IMR-90 (cell line): ENCODE results near the gene PLCH1. TPM values are rescaled to one million over a fixed set of nuclear protein-coding genes. Genes with fewer than 3 reads are reported as not detected.

Source experiments
- ATAC-seq: fragments of 200-7000 bp; cut with Tn5 transposase; 2 replicates; pipeline ENCODE4 v1.9.1; 2020; ENCODE audit warnings: low read depth, mild to moderate bottlenecking, moderate library complexity
- BruUV-seq: library from RNA; stranded (reverse); fragments of 400-500 nt; replicated peaks from 2 replicates; lab custom pipeline; 2021; lab: Mats Ljungman, UMichigan
- CTCF ChIA-PET: fragments of 300-600 bp; formaldehyde crosslinking; extraction: SDS; loops from one replicate; lab custom pipeline; 2021; ENCODE audit warnings: antibody characterized with exemption; lab: Yijun Ruan, JAX
- POLR2A ChIA-PET: fragments of 300-600 bp; sonication (Branson Sonifier 250); formaldehyde crosslinking; loops from one replicate; lab custom pipeline; 2022; ENCODE audit warnings: antibody characterized with exemption; ENCODE audit not compliant: unreplicated experiment; lab: Charles Lee
- DNase-seq: peaks from one replicate; pipeline ENCODE4 v3.0.0; 2013
- H2AFZ ChIP-seq: replicated peaks from 2 replicates; pipeline ENCODE3; 2013; ENCODE audit warnings: low read length, mild to moderate bottlenecking; ENCODE audit not compliant: poor library complexity
- H2AK5ac ChIP-seq: 2 replicates; pipeline ENCODE4 v1.6.1; 2013; ENCODE audit warnings: low read depth, low read length, inconsistent platforms
- H2AK9ac ChIP-seq: replicated peaks from 2 replicates; pipeline ENCODE3; 2013; ENCODE audit warnings: mild to moderate bottlenecking, low read depth, low read length, moderate library complexity; ENCODE audit not compliant: poor library complexity
- H2BK120ac ChIP-seq: 2 replicates; pipeline ENCODE4 v1.6.1; 2013; ENCODE audit warnings: low read depth, low read length, inconsistent platforms
- H2BK15ac ChIP-seq: 3 replicates; pipeline ENCODE4 v1.6.1; 2013; ENCODE audit warnings: low read depth, low read length, inconsistent platforms
- H2BK20ac ChIP-seq: 2 replicates; pipeline ENCODE4 v1.6.1; 2013; ENCODE audit warnings: low read depth, mild to moderate bottlenecking, inconsistent platforms, low read length, moderate library complexity
- H2BK5ac ChIP-seq: 2 replicates; pipeline ENCODE4 v1.6.1; 2013; ENCODE audit warnings: mild to moderate bottlenecking, low read depth, low read length, inconsistent platforms; ENCODE audit not compliant: poor library complexity, severe bottlenecking
- H3K14ac ChIP-seq: replicated peaks from 2 replicates; pipeline ENCODE4 v1.6.1; 2013; ENCODE audit warnings: low read depth, low read length, inconsistent platforms
- H3K18ac ChIP-seq: 2 replicates; pipeline ENCODE4 v1.6.1; 2013; ENCODE audit warnings: low read depth, low read length, control low read depth
- H3K23ac ChIP-seq: 2 replicates; pipeline ENCODE4 v1.6.1; 2013; ENCODE audit warnings: low read depth, low read length, inconsistent platforms
- H3K27ac ChIP-seq: 2 replicates; pipeline ENCODE4 v1.5.1; 2013; ENCODE audit warnings: mild to moderate bottlenecking, control low read depth, low read length; ENCODE audit not compliant: insufficient read depth
- H3K27me3 ChIP-seq: 2 replicates; pipeline ENCODE4 v1.6.1; 2013; ENCODE audit warnings: low read length; ENCODE audit not compliant: control insufficient read depth, insufficient read depth
- H3K36me3 ChIP-seq: 2 replicates; pipeline ENCODE4 v1.6.1; 2013; ENCODE audit warnings: low read length, mixed read lengths; ENCODE audit not compliant: control insufficient read depth, insufficient read depth
- H3K4ac ChIP-seq: 2 replicates; pipeline ENCODE4 v1.6.1; 2013; ENCODE audit warnings: low read depth, low read length, inconsistent platforms
- H3K4me1 ChIP-seq: 2 replicates; pipeline ENCODE4 v1.6.1; 2013; ENCODE audit warnings: low read length, mixed read lengths; ENCODE audit not compliant: control insufficient read depth, insufficient read depth
- H3K4me2 ChIP-seq: 2 replicates; pipeline ENCODE4 v1.6.1; 2013; ENCODE audit warnings: low read depth, mild to moderate bottlenecking, control low read depth, low read length, moderate library complexity
- H3K4me3 ChIP-seq: 2 replicates; pipeline ENCODE4 v1.5.1; 2013; ENCODE audit warnings: low read depth, mild to moderate bottlenecking, control low read depth, low read length, moderate library complexity; ENCODE audit not compliant: insufficient read depth
- H3K56ac ChIP-seq: 2 replicates; pipeline ENCODE4 v1.6.1; 2013; ENCODE audit warnings: low read length, inconsistent platforms; ENCODE audit not compliant: insufficient read depth; ENCODE audit errors: extremely low read depth
- H3K79me1 ChIP-seq, 2 experiments: 2 replicates each; pipeline ENCODE4 v1.6.1; 2013; ENCODE audit warnings: low read length in 2 of 2, inconsistent platforms in 1 of 2, low read depth in 1 of 2
- H3K9ac ChIP-seq: 2 replicates; pipeline ENCODE4 v1.6.1; 2013; ENCODE audit warnings: low read depth, low read length, control low read depth
- H3K9me1 ChIP-seq: 2 replicates; pipeline ENCODE4 v1.6.1; 2013; ENCODE audit warnings: low read length, inconsistent platforms; ENCODE audit not compliant: insufficient read depth
- H3K9me3 ChIP-seq: 2 replicates; pipeline ENCODE4 v1.6.1; 2013; ENCODE audit warnings: low read length; ENCODE audit not compliant: control insufficient read depth, insufficient read depth
- H4K20me1 ChIP-seq: 2 replicates; pipeline ENCODE4 v1.6.1; 2013; ENCODE audit warnings: low read length, inconsistent platforms; ENCODE audit not compliant: insufficient read depth
- H4K5ac ChIP-seq: 2 replicates; pipeline ENCODE4 v1.6.1; 2013; ENCODE audit warnings: mild to moderate bottlenecking, low read depth, low read length, control low read depth
- H4K8ac ChIP-seq, 2 experiments: 2 replicates each; pipeline ENCODE4 v1.6.1; 2013; ENCODE audit warnings: low read depth in 2 of 2, low read length in 2 of 2, control low read depth in 1 of 2, inconsistent platforms in 1 of 2
- H4K91ac ChIP-seq: 2 replicates; pipeline ENCODE4 v1.6.1; 2013; ENCODE audit warnings: low read depth, low read length, inconsistent platforms; ENCODE audit not compliant: insufficient read depth
- BHLHE40 ChIP-seq: fragments of 150-350 bp; IDR thresholded peaks from 2 replicates; pipeline ENCODE4 v1.6.1; 2016; ENCODE audit warnings: mild to moderate bottlenecking, low read depth, low read length
- CEBPB ChIP-seq: IDR thresholded peaks from 2 replicates; pipeline ENCODE4 v1.6.1; 2012; ENCODE audit warnings: low read depth, low read length, improper control_type of control experiment
- CHD1 ChIP-seq: IDR thresholded peaks from 2 replicates; pipeline ENCODE4 v1.6.1; 2012; ENCODE audit warnings: low read depth, low read length, improper control_type of control experiment
- FOS ChIP-seq: fragments of 150-350 bp; IDR thresholded peaks from 2 replicates; pipeline ENCODE4 v1.6.1; 2016; ENCODE audit warnings: low read depth, low read length
- MAFK ChIP-seq: IDR thresholded peaks from 2 replicates; pipeline ENCODE4 v1.6.1; 2012; ENCODE audit warnings: low read depth, low read length, improper control_type of control experiment
- MAZ ChIP-seq: IDR thresholded peaks from 2 replicates; pipeline ENCODE4 v1.6.1; 2012; ENCODE audit warnings: low read depth, mild to moderate bottlenecking, low read length, improper control_type of control experiment, moderate library complexity, borderline replicate concordance
- MXI1 ChIP-seq: IDR thresholded peaks from 2 replicates; pipeline ENCODE4 v1.6.1; 2012; ENCODE audit warnings: low read depth, mild to moderate bottlenecking, low read length, moderate library complexity, borderline replicate concordance
- NFE2L2 ChIP-seq: fragments of 150-350 bp; IDR thresholded peaks from 2 replicates; pipeline ENCODE4 v1.6.1; 2016; ENCODE audit warnings: low read depth, mild to moderate bottlenecking, low read length
- POLR2A ChIP-seq: IDR thresholded peaks from 2 replicates; pipeline ENCODE4 v1.6.1; 2012; ENCODE audit warnings: mild to moderate bottlenecking, low read depth, low read length
- RAD21 ChIP-seq: IDR thresholded peaks from 2 replicates; pipeline ENCODE4 v1.6.1; 2012; ENCODE audit warnings: low read length, improper control_type of control experiment
- RCOR1 ChIP-seq: IDR thresholded peaks from 2 replicates; pipeline ENCODE4 v1.6.1; 2012; ENCODE audit warnings: mild to moderate bottlenecking, low read length, improper control_type of control experiment; ENCODE audit not compliant: insufficient replicate concordance
- RFX5 ChIP-seq: IDR thresholded peaks from 2 replicates; pipeline ENCODE4 v1.8.0; 2012; ENCODE audit warnings: low read depth, mild to moderate bottlenecking, low read length, moderate library complexity
- SMC3 ChIP-seq: fragments of 150-350 bp; IDR thresholded peaks from 2 replicates; pipeline ENCODE4 v1.6.1; 2016; ENCODE audit warnings: low read depth, mild to moderate bottlenecking, antibody characterized with exemption, low read length, moderate library complexity
- WGBS, 2 experiments: methylation state at CpG; one replicate each; pipeline versions ENCODE4 v1.1.5 to v1.1.7; 2013; ENCODE audit warnings: missing lambda C conversion rate in 2 of 2; ENCODE audit not compliant: insufficient read length in 1 of 2; ENCODE audit errors: extremely low coverage in 2 of 2; 5-methylcytosine and 5-hydroxymethylcytosine counted together
- dilution Hi-C: fragments of 300-500 bp; cut with HindIII; formaldehyde crosslinking; loops from one replicate; pipeline ENCODE4 v1.14.3; 2018; ENCODE audit warnings: low sequenced_read_pairs; ENCODE audit not compliant: unreplicated experiment
- in situ Hi-C: fragments of 300-500 bp; cut with MboI; formaldehyde crosslinking; loops from 3 replicates; pipeline ENCODE4 v1.14.3; 2019; ENCODE audit warnings: low sequenced_read_pairs, inconsistent platforms, mixed read lengths
- intact Hi-C: fragments of 100-400 bp; cut with micrococcal nuclease; formaldehyde crosslinking; loops from 2 replicates; pipeline ENCODE4 v1.10.0; 2022
- polyA plus RNA-seq, 3 experiments: library from polyadenylated mRNA; depleted of rRNA; stranded (reverse); fragments of >200 nt; gene quantifications; 2 replicates each; pipeline ENCODE4 v1.2.3, GENCODE V29; 2012; ENCODE audit warnings: low replicate concordance in 1 of 3
- total RNA-seq: library from RNA; depleted of rRNA; stranded (reverse); fragments of >200 nt; gene quantifications from 2 replicates; pipeline ENCODE4 v1.2.3, GENCODE V29; 2012
- TF ChIP-seq, protein P1 (sequence below): fragments of 150-350 bp; IDR thresholded peaks from 2 replicates; pipeline ENCODE4 v1.6.1; 2017; ENCODE audit warnings: mild to moderate bottlenecking, antibody characterized with exemption, low read length, low read depth
- TF ChIP-seq, protein P2 (sequence below): fragments of 150-350 bp; IDR thresholded peaks from 2 replicates; pipeline ENCODE4 v1.6.1; 2016; ENCODE audit warnings: low read depth, mild to moderate bottlenecking, low read length, moderate library complexity, borderline replicate concordance
- TF ChIP-seq, protein P3 (sequence below): conservative IDR thresholded peaks from 2 replicates; pipeline ENCODE4 v1.5.1; 2012; ENCODE audit warnings: mild to moderate bottlenecking, low read depth, low read length, improper control_type of control experiment

The PLCH1 gene
- total and polyA plus RNA-seq, 2 of the 4 experiments (the other 2 are of a cell fraction) = not detected

DNA sequence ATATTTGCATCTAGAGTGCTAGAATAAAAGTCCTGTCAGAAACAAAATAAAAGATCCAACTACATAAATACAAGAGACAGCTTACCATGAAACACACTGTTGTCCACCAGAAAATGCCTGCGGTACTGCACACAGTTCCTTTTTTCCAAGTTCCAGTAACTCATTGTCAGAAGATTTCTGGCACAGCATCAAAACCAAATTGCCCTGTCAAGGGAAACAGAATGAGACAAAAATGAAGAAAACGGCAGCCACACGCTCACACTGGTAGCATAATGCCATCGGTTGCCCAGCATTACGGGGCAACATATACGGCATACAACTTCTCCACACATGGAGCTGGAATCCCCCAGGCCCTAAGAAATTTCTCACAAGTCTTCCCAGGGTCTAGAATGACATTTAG is 40.8 kb downstream of the PLCH1 start:
- Histone ChIP-seq H3K4me1 (no peaks in the 10 kb centered on the region), H3K56ac (no peak overlapping the region), H3K18ac (no peak overlapping the region), H2AFZ (no peak overlapping the region), H3K4me2 (no peak overlapping the region), H3K23ac (no peak overlapping the region), H2BK120ac (no peak overlapping the region), H3K27me3 (no peaks in the 10 kb centered on the region), H4K8ac (no peak overlapping the region), H2BK5ac (no peak overlapping the region), H3K79me1 (no peaks in the 10 kb centered on the region), H3K9ac (no peak overlapping the region), H4K91ac (no peak overlapping the region), H3K4me3 (no peak overlapping the region), H3K4ac (no peak overlapping the region), H3K9me3 (no peaks in the 10 kb centered on the region), H4K20me1 (no peaks in the 10 kb centered on the region), H3K9me1 (no peaks in the 10 kb centered on the region), H2BK15ac (no peak overlapping the region), H3K27ac (no peak overlapping the region), H2AK5ac (no peak overlapping the region), H3K36me3 (no peaks in the 10 kb centered on the region), H2AK9ac (no peak overlapping the region), H2BK20ac (no peak overlapping the region), H3K14ac (no peak overlapping the region), H4K5ac (no peak overlapping the region)
- TF ChIP-seq SMC3 = no peak
- no peak for TF ChIP-seq RAD21
- TF ChIP-seq MAZ = no peak
- TF ChIP-seq MXI1 = no peak
- no peak for TF ChIP-seq NFE2L2
- TF ChIP-seq, protein P1, sequence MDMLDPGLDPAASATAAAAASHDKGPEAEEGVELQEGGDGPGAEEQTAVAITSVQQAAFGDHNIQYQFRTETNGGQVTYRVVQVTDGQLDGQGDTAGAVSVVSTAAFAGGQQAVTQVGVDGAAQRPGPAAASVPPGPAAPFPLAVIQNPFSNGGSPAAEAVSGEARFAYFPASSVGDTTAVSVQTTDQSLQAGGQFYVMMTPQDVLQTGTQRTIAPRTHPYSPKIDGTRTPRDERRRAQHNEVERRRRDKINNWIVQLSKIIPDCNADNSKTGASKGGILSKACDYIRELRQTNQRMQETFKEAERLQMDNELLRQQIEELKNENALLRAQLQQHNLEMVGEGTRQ = no peak
- TF ChIP-seq CHD1 = no peak
- no peak for TF ChIP-seq MAFK
- TF ChIP-seq CEBPB = no peak
- TF ChIP-seq, protein P2, sequence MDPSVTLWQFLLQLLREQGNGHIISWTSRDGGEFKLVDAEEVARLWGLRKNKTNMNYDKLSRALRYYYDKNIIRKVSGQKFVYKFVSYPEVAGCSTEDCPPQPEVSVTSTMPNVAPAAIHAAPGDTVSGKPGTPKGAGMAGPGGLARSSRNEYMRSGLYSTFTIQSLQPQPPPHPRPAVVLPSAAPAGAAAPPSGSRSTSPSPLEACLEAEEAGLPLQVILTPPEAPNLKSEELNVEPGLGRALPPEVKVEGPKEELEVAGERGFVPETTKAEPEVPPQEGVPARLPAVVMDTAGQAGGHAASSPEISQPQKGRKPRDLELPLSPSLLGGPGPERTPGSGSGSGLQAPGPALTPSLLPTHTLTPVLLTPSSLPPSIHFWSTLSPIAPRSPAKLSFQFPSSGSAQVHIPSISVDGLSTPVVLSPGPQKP = no peak
- TF ChIP-seq, protein P3, sequence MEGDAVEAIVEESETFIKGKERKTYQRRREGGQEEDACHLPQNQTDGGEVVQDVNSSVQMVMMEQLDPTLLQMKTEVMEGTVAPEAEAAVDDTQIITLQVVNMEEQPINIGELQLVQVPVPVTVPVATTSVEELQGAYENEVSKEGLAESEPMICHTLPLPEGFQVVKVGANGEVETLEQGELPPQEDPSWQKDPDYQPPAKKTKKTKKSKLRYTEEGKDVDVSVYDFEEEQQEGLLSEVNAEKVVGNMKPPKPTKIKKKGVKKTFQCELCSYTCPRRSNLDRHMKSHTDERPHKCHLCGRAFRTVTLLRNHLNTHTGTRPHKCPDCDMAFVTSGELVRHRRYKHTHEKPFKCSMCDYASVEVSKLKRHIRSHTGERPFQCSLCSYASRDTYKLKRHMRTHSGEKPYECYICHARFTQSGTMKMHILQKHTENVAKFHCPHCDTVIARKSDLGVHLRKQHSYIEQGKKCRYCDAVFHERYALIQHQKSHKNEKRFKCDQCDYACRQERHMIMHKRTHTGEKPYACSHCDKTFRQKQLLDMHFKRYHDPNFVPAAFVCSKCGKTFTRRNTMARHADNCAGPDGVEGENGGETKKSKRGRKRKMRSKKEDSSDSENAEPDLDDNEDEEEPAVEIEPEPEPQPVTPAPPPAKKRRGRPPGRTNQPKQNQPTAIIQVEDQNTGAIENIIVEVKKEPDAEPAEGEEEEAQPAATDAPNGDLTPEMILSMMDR = no peak
- TF ChIP-seq POLR2A = no peak
- no peak for TF ChIP-seq BHLHE40
- no peak for TF ChIP-seq RFX5
- TF ChIP-seq RCOR1 = no peak
- no peak for TF ChIP-seq FOS
- 88% methylated on average over 5 of the region's 6 CpGs; no CpG with 5 or more reads in 1 of the 2 experiments for WGBS, 2 experiments
- dilution Hi-C loops (no loop called here), intact Hi-C loops (loop anchor here (5.0 to 10.0 kb wide), 2 partner anchors 947 to 1609 kb away; no protein-coding TSS in a partner anchor), in situ Hi-C loops (loop anchor here (10.0 to 25.0 kb wide), 3 partner anchors 319 to 942 kb away; no protein-coding TSS in a partner anchor)
- ChIA-PET POLR2A (no interaction called here), CTCF (interaction anchor here (1.5 kb wide), 1 partner anchor 322 kb away, joined by 5 read pairs; no protein-coding TSS in a partner anchor)
- ATAC-seq (no peak), DNase-seq (no peak)
- BruUV-seq = no TSS peak
